GM12873 (cell line): ENCODE results near the gene BDH1.

Source experiments
- CTCF ChIP-seq: IDR thresholded peaks from 2 replicates; pipeline ENCODE4 v1.5.1; 2012; ENCODE audit warnings: low read depth, mild to moderate bottlenecking, moderate library complexity, low read length, control low read depth; ENCODE audit not compliant: insufficient read depth; ENCODE audit errors: missing control alignments

The BDH1 gene

DNA sequence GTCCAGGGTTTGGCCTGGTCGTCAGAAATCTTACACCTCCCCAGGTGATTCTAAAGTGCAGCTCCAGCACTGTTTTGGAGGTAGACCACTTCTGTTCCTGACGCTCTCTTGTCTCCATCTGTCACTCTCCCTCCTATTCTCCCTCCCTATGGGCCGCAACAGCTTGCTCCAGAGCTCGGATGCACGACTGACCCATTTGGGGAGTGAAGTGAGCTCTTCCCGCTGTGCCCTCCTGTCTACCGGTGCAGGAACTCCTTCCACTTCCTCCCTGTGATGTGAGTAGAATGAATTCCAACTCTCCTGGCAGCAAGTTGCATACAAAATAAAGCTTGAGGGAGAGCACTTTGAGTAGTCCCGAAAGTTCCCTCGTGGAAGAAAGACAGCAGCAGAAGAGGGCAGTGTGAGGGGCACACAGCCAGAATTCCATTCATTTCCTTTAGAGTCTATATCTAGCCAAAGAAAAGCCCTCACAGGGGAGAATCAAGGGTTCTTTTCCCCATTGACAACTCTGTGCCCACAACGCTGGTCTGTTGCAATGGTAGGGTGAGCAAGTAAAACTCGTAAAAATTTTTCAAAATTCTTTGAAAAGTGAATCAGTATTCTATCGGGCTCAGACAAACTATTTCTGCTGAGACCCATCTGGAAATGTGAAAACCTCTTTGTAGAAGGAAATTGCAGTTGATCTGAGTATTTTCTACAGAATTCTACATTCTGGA is 39.9 kb upstream of the BDH1 start:
- TF ChIP-seq CTCF, result no peak

DNA sequence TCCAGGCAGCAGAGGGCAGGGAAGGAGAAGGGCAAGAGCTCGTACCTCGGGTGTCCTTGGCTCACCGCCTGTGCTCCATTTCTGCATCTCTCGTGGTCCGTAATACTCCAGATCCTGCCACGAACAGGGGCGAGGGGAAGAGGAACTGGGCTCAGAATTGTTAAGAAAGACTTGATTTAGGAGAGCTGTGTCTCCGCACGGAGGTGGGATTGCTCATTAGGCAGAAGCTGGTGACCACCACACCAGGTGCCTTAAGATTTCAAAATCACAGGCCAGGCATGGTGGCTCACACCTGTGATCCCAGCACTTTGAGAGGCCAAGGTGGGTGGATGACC is 37.2 kb upstream of the BDH1 start:
- TF ChIP-seq CTCF, result no peak

- TF ChIP-seq CTCF, result no peak
Observed at GRCh38 chr3:197592361-197593045, 36.7 kb upstream of the BDH1 start.

DNA sequence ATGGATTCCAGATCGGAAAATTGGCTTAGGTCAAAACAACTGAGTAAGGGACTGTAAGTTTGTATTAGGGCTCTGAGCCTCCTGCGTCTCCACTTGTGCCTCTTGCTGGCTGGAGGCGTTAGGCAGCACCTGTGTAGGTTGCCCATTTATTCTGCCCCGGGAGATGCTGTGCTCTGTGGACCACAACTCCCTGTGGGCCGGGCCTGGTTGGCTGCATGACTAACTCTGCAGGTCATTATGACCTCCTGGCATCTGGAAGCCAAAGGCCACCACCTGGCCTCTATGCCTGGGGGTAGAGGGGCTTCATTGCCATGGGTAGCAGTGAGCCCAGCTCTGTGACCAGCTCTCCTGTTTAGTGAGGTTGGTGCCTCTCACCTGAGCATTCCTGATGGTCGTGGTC is 36.0 kb upstream of the BDH1 start:
- TF ChIP-seq CTCF, result no peak

GRCh38 chr3:197590313-197590962 is 34.7 kb upstream of the BDH1 start:
- no peak for TF ChIP-seq CTCF

DNA sequence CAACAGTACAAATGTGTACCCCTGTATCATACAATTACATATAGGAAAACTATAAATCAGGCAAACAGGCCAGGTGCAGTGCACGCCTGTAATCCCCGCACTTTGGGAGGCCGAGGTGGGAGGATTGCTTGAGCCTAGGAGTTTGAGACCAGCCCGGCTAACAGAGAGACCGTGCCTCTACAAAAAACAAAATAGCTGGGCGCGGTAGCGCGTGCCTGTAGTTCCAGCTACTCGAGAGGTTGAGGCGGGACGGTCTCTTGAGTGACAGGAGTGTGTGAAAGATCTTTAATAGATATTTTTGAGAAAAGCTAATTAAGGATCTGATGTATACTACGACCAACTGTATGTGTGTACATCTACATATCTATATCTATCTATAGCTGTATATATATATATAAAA is 33.8 kb upstream of the BDH1 start:
- TF ChIP-seq CTCF, result no peak

DNA sequence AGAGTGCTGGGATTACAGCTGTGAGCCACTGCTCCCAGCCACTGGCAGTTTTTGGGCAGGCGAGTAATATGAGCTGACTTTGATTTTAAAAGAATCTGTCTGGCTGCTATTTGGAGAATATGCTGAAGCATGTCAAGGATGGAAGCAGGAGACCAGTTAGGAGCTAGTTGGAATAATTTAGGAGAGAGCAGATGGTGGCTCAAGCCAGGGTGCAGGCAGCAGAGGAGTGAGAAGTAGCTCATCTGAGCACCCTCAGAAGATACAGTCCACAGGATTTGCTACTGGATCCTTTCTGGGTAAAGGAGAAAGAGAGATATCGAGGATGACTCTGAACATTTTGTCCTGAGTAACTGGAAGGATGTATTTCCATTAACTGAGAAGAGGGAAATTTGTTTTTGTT is 30.4 kb upstream of the BDH1 start:
- no peak for TF ChIP-seq CTCF
